ENCODE measurements around the gene FOXP4.

Gene FOXP4

DNA sequence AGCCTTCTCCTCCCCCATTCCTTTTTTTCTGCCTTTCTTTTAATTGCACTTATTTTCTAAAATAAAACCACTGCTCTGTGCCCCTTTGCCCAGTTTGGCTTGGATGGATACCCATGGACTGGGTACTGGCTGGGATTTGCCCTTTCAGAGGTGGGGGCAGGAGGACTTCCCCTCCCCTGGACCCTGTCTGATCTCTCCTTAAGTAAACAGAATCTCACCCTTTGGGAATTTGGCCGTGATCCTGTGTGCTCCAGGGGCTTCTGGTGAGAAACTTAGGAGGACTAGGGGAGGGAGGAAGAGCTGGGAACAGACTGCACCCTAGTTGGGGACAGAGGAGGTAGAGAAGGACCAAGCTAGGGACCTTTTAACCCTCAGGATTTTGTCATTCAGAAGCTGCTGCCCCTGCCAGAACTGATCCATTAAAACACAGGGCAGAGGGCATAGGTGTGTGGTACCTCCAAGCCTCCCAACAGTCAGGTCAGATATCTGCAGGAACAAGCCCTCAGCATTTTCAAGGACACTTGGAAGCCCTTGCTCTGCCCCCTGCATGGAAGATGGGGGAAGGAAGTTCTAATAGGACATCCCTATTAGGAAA, 7.3 kb downstream of the FOXP4 start:
- DNase-seq (ENCODE audit: low read depth in 1 of 2, low spot score in 1 of 2): no peak
- in situ Hi-C loops (cut with HindIII; ENCODE audit: low pct_unique_long_range_greater_than_20kb, low sequenced_read_pairs): no loop called here
- TF ChIP-seq JUND (IDR thresholded peaks at IDR 0.05; ENCODE audit: low read depth): no peak

DNA sequence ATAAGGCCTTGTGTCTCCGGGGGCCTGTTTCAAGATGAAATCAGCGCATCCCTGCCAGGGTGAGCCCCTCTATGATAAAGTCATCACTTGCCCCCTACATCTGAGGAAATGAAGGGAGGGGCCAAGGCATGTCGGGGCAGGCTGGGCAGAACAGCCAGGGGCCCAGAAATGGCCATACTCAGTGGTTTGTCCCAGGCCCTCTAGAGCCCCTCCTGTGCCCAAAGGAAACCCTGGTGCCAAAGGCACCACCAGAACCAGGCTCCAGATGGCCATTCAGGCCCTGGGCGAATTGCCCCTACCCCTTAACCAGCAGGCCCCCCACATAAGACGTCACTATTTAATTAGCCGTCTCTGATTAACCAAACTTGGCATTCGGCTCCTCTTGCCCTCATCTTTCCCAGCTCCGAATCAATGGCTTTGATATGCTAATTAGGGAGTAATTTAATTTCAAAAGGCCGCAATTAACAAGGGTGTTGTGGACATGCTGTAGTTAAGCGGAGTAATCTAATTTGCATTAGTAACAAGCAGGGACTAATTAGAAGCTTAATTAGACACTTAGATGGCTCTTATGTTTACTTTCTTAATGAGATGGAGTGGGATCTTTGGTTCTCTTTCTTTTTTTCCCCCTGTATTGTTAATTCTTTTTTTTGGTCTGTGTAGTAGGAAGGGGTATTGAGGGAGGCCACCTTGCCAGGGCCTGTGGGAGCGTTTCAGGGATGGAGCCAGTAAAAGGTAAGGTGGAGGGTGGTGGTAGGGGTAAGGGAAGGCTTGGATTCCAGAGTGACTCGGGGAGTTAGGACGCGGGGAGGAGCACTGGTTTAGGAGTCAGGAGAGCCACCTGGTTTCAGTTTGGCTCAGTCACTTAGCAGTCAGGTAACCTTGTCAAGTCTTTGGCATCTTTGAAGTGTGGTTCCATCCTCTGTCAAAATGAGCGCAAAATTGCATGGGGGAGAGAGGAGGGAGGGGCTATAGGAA, 9.4 kb downstream of the FOXP4 start:
- no peak for DNase-seq (ENCODE audit: low read depth in 1 of 2, low spot score in 1 of 2)
- in situ Hi-C loops (cut with HindIII; ENCODE audit: low pct_unique_long_range_greater_than_20kb, low sequenced_read_pairs): no loop called here
- no peak for TF ChIP-seq JUND (IDR thresholded peaks at IDR 0.05; ENCODE audit: low read depth)

DNA sequence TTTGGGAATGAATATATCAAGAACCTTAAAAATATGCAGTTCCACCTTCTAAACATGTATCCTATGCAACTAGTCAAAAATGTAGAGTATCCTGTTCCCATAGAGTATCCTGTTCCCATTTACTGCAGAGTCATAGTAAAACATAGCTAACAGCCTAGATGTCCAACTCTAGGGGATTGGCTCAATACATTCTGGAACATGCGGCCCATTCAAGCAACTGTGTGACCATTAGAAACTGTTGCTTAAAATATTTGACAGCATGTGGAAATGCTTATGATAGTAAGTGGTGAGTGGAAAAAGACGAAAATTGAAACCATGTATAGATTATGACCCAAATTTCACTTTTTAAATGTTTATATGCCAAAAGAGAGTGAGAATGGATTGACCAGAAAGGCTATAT, 11.2 kb downstream of the FOXP4 start:
- no peak for DNase-seq (ENCODE audit: low read depth in 1 of 2, low spot score in 1 of 2)
- in situ Hi-C loops (cut with HindIII; ENCODE audit: low pct_unique_long_range_greater_than_20kb, low sequenced_read_pairs): no loop called here
- TF ChIP-seq JUND (IDR thresholded peaks at IDR 0.05; ENCODE audit: low read depth): no peak

DNA sequence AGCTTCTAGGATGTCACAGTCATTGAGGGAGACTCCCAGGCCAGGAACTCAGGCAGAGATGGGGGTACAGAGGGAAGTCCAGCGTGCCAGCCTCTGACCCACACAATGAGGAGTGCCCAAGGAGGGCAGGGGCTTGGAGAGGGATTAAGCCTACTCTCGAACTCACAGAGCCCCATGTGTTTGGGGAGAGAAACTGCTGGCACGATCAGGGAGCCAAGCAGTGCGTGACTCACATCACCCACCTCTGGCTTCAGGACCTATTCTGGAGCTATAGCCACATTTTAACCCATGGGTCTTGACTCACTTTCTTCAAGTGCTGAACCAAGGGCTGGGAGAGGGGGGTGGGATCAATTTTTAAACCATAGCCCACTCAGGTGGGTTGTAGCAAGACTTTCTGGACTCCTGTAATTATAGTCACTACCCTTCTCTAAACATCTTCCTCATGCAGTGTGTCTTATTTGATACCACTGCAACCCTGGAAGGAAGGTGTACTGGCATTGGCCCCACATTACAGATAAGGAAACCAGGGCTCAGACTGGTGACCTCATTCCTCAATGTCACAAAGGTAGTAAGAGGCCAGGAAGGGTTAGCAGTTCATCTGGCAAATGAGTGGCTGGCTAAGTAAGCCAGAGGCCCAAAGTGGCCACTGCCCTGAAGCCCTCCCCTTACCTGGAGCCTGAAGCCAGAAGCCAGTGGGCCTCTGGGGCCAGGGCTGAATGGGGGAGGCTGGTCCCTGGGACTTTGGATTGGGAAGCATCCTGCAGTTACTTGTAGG, 12.0 kb downstream of the FOXP4 start:
- no peak for DNase-seq (ENCODE audit: low read depth in 1 of 2, low spot score in 1 of 2)
- no peak for TF ChIP-seq JUND (IDR thresholded peaks at IDR 0.05; ENCODE audit: low read depth)
- in situ Hi-C loops (cut with HindIII; ENCODE audit: low pct_unique_long_range_greater_than_20kb, low sequenced_read_pairs): no loop called here

- no peak for DNase-seq (ENCODE audit: low read depth in 1 of 2, low spot score in 1 of 2)
- TF ChIP-seq JUND (IDR thresholded peaks at IDR 0.05; ENCODE audit: low read depth): no peak
- in situ Hi-C loops (cut with HindIII; ENCODE audit: low pct_unique_long_range_greater_than_20kb, low sequenced_read_pairs): no loop called here
These were observed 13.7 kb downstream of the FOXP4 start for GRCh38 chr6:41559655-41560427.

- in situ Hi-C loops (cut with HindIII; ENCODE audit: low pct_unique_long_range_greater_than_20kb, low sequenced_read_pairs): no loop called here
- no peak for TF ChIP-seq JUND (IDR thresholded peaks at IDR 0.05; ENCODE audit: low read depth)
- no peak for DNase-seq (ENCODE audit: low read depth in 1 of 2, low spot score in 1 of 2)
These were observed 14.4 kb downstream of the FOXP4 start for GRCh38 chr6:41560431-41561192.

DNA sequence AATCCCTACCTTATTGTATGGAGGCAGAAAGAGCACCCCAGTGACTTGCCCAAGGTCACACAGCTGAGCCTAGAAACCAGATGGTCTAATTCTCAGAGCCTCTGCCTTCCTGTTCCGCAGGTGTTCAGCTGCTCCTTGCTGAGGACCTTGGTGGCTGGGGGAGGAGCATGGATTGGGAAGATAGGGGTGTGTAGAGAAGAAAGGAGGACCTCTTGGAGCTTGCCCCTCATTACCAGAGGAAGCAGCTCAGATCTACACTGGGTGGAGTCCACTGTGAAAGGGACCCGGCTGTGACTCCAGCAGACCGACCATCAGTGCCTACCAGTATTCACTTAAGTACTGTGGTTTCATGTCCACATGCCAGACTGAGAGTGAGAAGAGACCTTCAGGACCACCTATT, 15.2 kb downstream of the FOXP4 start:
- TF ChIP-seq JUND (IDR thresholded peaks at IDR 0.05; ENCODE audit: low read depth): no peak
- no peak for DNase-seq (ENCODE audit: low read depth in 1 of 2, low spot score in 1 of 2)
- in situ Hi-C loops (cut with HindIII; ENCODE audit: low pct_unique_long_range_greater_than_20kb, low sequenced_read_pairs): no loop called here

DNA sequence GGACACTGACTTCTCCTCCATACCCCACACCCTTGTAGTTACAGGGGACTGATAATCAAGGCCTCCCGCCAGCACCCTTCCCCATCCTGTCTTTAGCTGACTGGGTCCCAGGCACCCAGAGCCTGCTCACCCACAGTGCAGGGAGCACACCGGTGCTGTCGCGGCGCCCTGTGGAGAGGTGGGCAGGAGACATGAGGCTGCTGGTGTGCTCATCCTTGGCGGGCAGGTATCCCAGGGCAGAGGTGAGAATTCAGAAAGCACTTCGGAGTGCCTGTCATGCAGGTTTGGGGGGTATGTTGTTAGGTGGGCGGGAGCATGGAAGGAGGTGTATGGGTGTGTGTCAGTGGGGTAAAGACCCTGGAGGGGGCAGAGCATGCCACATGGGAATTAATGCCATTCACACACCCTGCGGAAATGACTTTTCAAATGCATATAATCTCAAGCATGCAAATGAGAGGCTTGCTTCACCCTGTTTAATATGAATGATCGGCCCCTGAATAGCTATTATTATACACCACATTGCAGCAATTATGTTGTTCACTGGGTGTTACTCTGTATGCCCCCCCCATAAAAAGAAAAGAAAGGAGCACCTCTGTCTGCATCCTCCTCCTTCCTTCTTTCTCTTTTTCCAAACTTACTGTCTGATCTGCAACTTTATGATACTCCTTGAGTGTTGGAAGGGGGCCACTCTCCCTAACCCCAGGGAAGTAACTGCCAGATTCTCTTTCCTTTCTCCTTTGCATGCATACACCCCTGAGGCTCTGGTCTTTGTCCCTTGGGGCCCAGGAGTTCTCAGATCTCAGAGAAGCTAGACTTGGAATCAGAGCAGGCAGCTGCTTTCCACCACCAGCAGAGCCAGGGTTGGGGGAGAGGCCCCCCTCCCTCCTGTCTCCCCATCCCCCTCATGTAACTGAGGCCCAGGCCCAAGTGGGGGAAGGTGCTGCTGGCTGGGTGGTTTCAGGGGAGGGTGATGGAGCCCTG, 16.0 kb downstream of the FOXP4 start:
- TF ChIP-seq JUND (IDR thresholded peaks at IDR 0.05; ENCODE audit: low read depth): no peak
- DNase-seq (ENCODE audit: low read depth in 1 of 2, low spot score in 1 of 2): no peak
- in situ Hi-C loops (cut with HindIII; ENCODE audit: low pct_unique_long_range_greater_than_20kb, low sequenced_read_pairs): no loop called here

DNA sequence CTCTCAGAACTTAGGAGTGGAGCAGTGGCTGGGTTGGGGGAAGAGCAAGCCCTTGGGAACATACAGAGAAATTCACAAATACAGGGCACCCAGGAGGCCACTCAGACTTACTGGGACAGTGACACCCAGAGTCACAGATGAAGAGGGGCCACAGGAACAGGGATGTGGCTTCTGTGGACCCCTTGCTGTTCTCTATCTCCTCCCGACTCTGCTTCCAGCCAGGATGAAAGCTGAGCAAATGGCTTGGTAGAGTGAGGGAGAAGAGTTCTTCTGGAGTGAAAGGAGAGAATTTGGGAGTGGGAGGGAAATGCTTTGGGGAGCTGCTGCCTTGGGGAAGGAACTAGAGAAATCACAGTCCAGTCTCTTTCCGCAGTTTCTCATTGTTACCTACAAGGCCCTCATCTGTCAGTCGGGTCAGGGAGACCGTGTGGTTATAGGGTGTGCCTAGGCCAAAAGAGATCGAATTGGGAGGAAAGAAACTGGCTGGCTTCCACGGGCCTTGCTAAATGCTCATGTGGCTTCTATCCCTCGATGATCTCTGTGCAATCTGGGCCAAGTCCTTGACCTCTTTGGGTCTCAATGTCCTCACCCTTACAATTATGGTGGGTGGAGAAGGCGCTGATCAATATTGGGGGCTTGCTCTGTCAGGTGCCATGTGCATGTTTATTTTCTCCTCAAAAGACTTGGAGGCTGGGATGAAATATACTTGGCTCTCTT, 17.0 kb downstream of the FOXP4 start:
- no peak for DNase-seq (ENCODE audit: low read depth in 1 of 2, low spot score in 1 of 2)
- no peak for TF ChIP-seq JUND (IDR thresholded peaks at IDR 0.05; ENCODE audit: low read depth)
- in situ Hi-C loops (cut with HindIII; ENCODE audit: low pct_unique_long_range_greater_than_20kb, low sequenced_read_pairs): no loop called here

All from T47D (cell line).